HEK293T (cell line): Measurements from ENCODE around the gene NCKAP5L.

Experiments used
- CTCF ChIA-PET: fragments of 350-600 bp; formaldehyde crosslinking; extraction: SDS; loops from one replicate; lab custom pipeline; 2021; ENCODE audit warnings: antibody characterized with exemption, inconsistent platforms; lab: Yijun Ruan, JAX
- POLR2A ChIA-PET: fragments of 350-600 bp; formaldehyde crosslinking; extraction: SDS; loops from one replicate; lab custom pipeline; 2020; ENCODE audit warnings: antibody characterized with exemption, inconsistent platforms; lab: Yijun Ruan, JAX
- DNase-seq: peaks from one replicate; pipeline ENCODE4 v3.0.0; 2012; ENCODE audit warnings: mixed read lengths; ENCODE audit errors: extremely low spot score
- ARNT ChIP-seq: fragments of 450-650 bp; IDR thresholded peaks from 2 replicates; pipeline ENCODE4 v1.6.1; 2017; ENCODE audit warnings: mild to moderate bottlenecking
- BHLHE40 ChIP-seq: fragments of 450-650 bp; IDR thresholded peaks from 2 replicates; pipeline ENCODE4 v1.6.1; 2016; ENCODE audit warnings: mild to moderate bottlenecking, moderate library complexity, borderline replicate concordance
- CTBP1 ChIP-seq: fragments of 450-650 bp; IDR thresholded peaks from 2 replicates; pipeline ENCODE4 v1.6.1; 2016; ENCODE audit warnings: borderline replicate concordance
- ELF4 ChIP-seq: fragments of 450-650 bp; IDR thresholded peaks from 2 replicates; pipeline ENCODE4 v1.6.1; 2017; ENCODE audit warnings: antibody characterized with exemption
- FOXA1 ChIP-seq: fragments of 450-650 bp; IDR thresholded peaks from 2 replicates; pipeline ENCODE4 v1.6.1; 2016; ENCODE audit warnings: mild to moderate bottlenecking
- FOXK2 ChIP-seq: fragments of 450-650 bp; IDR thresholded peaks from 2 replicates; pipeline ENCODE4 v1.6.1; 2016; ENCODE audit warnings: mild to moderate bottlenecking
- FOXM1 ChIP-seq: fragments of 450-650 bp; IDR thresholded peaks from 2 replicates; pipeline ENCODE4 v1.6.1; 2017; ENCODE audit warnings: mild to moderate bottlenecking, borderline replicate concordance
- HDGF ChIP-seq: fragments of 450-650 bp; IDR thresholded peaks from 2 replicates; pipeline ENCODE4 v1.6.1; 2017; ENCODE audit warnings: antibody characterized with exemption, borderline replicate concordance
- L3MBTL2 ChIP-seq: fragments of 450-650 bp; conservative IDR thresholded peaks from 2 replicates; pipeline ENCODE4 v1.6.1; 2016; ENCODE audit warnings: mild to moderate bottlenecking
- LEF1 ChIP-seq: fragments of 450-650 bp; IDR thresholded peaks from 2 replicates; pipeline ENCODE4 v1.6.1; 2017; ENCODE audit warnings: mild to moderate bottlenecking, borderline replicate concordance
- NFRKB ChIP-seq: fragments of 450-650 bp; IDR thresholded peaks from 2 replicates; pipeline ENCODE4 v1.6.1; 2016; ENCODE audit warnings: mild to moderate bottlenecking, moderate library complexity
- PKNOX1 ChIP-seq: fragments of 450-650 bp; IDR thresholded peaks from 2 replicates; pipeline ENCODE4 v1.6.1; 2016
- SP1 ChIP-seq: fragments of 450-650 bp; IDR thresholded peaks from 2 replicates; pipeline ENCODE4 v1.6.1; 2017
- SUZ12 ChIP-seq: fragments of 450-650 bp; IDR thresholded peaks from 2 replicates; pipeline ENCODE4 v1.6.1; 2016; ENCODE audit warnings: mild to moderate bottlenecking
- TARDBP ChIP-seq: fragments of 450-650 bp; IDR thresholded peaks from 2 replicates; pipeline ENCODE4 v1.6.1; 2016
- ZNF384 ChIP-seq: fragments of 450-650 bp; IDR thresholded peaks from 2 replicates; pipeline ENCODE4 v1.6.1; 2016

Gene NCKAP5L

GRCh38 chr12:49806321-49806813, 21.8 kb downstream of the NCKAP5L start:
- CTCF ChIA-PET, result no interaction called here
- DNase-seq, result no peak
- POLR2A ChIA-PET, result no interaction called here
- TF ChIP-seq BHLHE40 (no peak), HDGF (no peak), TARDBP (no peak), FOXM1 (no peak), SUZ12 (no peak), ZNF384 (no peak), FOXA1 (no peak), ARNT (no peak), CTBP1 (no peak), LEF1 (no peak), PKNOX1 (no peak), FOXK2 (no peak), ELF4 (no peak), NFRKB (no peak)

GRCh38 chr12:49805409-49805808, 22.8 kb downstream of the NCKAP5L start:
- ChIA-PET CTCF (no interaction called here), POLR2A (no interaction called here)

GRCh38 chr12:49804821-49805220, 23.4 kb downstream of the NCKAP5L start:
- ChIA-PET POLR2A (no interaction called here), CTCF (no interaction called here)

More at GRCh38 chr12:49805409-49805808, 22.8 kb downstream of the NCKAP5L start:
- no peak for DNase-seq
- TF ChIP-seq FOXA1 (no peak), PKNOX1 (no peak), TARDBP (no peak), ARNT (no peak), FOXK2 (no peak)

GRCh38 chr12:49803693-49804450, 24.3 kb downstream of the NCKAP5L start:
- POLR2A ChIA-PET, result interaction anchor here (1.1 kb wide), 1 partner anchor 39 kb away, joined by 3 read pairs; the partner anchor contains the start of gene BCDIN3D
- CTCF ChIA-PET, result no interaction called here
- no peak for TF ChIP-seq L3MBTL2
- no peak for TF ChIP-seq HDGF
- TF ChIP-seq LEF1, result no peak
- no peak for TF ChIP-seq CTBP1
- no peak for TF ChIP-seq BHLHE40
- TF ChIP-seq SUZ12, result no peak
- TF ChIP-seq FOXA1, result no peak
- no peak for TF ChIP-seq PKNOX1
- TF ChIP-seq ARNT, result no peak
- TF ChIP-seq SP1, result no peak
- no peak for TF ChIP-seq TARDBP
- TF ChIP-seq FOXM1, result no peak
- no peak for DNase-seq

More at GRCh38 chr12:49804821-49805220, 23.4 kb downstream of the NCKAP5L start:
- DNase-seq, result no peak
- TF ChIP-seq CTBP1 (no peak), NFRKB (no peak), L3MBTL2 (no peak), FOXM1 (no peak), PKNOX1 (no peak), FOXA1 (no peak), HDGF (no peak), SUZ12 (no peak), ARNT (no peak), TARDBP (no peak), LEF1 (no peak), FOXK2 (no peak), ELF4 (no peak), SP1 (no peak), BHLHE40 (no peak), ZNF384 (no peak)

GRCh38 chr12:49801141-49802063, 26.8 kb downstream of the NCKAP5L start:
- no peak for TF ChIP-seq SUZ12
- no peak for TF ChIP-seq ARNT
- no peak for TF ChIP-seq FOXM1
- TF ChIP-seq ZNF384, result no peak
- no peak for TF ChIP-seq HDGF
- TF ChIP-seq SP1, result no peak
- no peak for TF ChIP-seq FOXA1
- no peak for TF ChIP-seq NFRKB
- no peak for TF ChIP-seq CTBP1
- TF ChIP-seq TARDBP, result no peak
- no peak for TF ChIP-seq PKNOX1
- no peak for TF ChIP-seq ELF4
- no peak for TF ChIP-seq BHLHE40
- TF ChIP-seq L3MBTL2, result no peak
- no peak for TF ChIP-seq FOXK2
- no peak for TF ChIP-seq LEF1
- CTCF ChIA-PET, result no interaction called here
- POLR2A ChIA-PET, result interaction anchor here (1.1 to 1.2 kb wide), 2 partner anchors 27 to 41 kb away, joined by 3 read pairs; partner anchors contain the start of genes BCDIN3D and NCKAP5L
- no peak for DNase-seq
